Fibroblast of villous mesenchyme (primary cell): Measurements from ENCODE around the gene ARFIP2. TPM values are rescaled to one million over a fixed set of nuclear protein-coding genes. Genes with fewer than 3 reads are reported as not detected.

Source experiments
- DNase-seq: peaks from one replicate; pipeline ENCODE4 v3.0.0-alpha.2; 2010; ENCODE audit warnings: low read depth
- H3K4me3 ChIP-seq: 2 replicates; pipeline ENCODE4 v1.5.1; 2011; ENCODE audit warnings: low read depth, mild to moderate bottlenecking, low read length
- total RNA-seq: library from RNA; depleted of rRNA; stranded (reverse); fragments of >200 nt; gene quantifications from 2 replicates; pipeline ENCODE4 v1.2.3, GENCODE V29; 2012
- TF ChIP-seq, protein P1 (sequence below): IDR thresholded peaks from 2 replicates; pipeline ENCODE4 v1.5.1; 2012; ENCODE audit warnings: low read depth, mild to moderate bottlenecking, low read length; ENCODE audit not compliant: insufficient read depth

Gene ARFIP2
- total RNA-seq, 1 donor: 66.9 TPM

- no peak overlapping the region for H3K4me3 ChIP-seq
- TF ChIP-seq, protein P1, sequence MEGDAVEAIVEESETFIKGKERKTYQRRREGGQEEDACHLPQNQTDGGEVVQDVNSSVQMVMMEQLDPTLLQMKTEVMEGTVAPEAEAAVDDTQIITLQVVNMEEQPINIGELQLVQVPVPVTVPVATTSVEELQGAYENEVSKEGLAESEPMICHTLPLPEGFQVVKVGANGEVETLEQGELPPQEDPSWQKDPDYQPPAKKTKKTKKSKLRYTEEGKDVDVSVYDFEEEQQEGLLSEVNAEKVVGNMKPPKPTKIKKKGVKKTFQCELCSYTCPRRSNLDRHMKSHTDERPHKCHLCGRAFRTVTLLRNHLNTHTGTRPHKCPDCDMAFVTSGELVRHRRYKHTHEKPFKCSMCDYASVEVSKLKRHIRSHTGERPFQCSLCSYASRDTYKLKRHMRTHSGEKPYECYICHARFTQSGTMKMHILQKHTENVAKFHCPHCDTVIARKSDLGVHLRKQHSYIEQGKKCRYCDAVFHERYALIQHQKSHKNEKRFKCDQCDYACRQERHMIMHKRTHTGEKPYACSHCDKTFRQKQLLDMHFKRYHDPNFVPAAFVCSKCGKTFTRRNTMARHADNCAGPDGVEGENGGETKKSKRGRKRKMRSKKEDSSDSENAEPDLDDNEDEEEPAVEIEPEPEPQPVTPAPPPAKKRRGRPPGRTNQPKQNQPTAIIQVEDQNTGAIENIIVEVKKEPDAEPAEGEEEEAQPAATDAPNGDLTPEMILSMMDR: no peak
- no peak for DNase-seq
Observed at GRCh38 chr11:6437993-6438392, 43.1 kb downstream of the ARFIP2 start.

- H3K4me3 ChIP-seq: no peak overlapping the region
- TF ChIP-seq, protein P1: no peak
- DNase-seq: no peak
Observed at GRCh38 chr11:6437423-6437822, 43.7 kb downstream of the ARFIP2 start.

DNA sequence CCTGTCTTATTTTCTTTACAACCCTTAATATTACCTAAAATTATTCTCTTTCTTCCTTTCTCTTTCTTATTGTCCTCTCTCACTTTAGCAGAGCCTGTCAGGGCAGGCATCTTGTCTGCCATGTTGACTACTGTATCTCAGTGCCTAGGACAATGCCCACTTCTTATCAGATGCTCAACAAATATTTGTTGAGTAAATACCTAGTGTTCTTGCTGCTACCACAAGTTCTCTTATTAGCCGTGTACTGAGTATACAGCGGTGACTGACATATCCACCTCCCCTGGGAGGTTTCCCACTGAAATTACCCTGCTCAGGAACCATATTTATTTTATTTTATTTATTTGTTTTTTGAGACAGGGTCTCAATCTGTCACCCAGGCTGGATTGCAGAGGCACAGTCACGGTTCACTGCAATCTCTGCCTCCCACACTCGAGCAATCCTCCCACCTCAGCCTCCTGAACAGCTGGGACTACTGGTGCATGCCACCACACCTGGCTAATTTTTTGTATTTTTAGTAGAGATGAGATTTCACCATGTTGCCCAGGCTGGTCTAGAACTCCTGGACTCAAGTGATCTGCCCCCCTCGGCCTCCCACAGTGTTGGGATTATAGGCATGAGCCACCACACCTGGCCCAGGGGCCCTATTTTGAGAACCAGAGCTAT is 47.0 kb downstream of the ARFIP2 start:
- DNase-seq: no peak
- TF ChIP-seq, protein P1: no peak
- H3K4me3 ChIP-seq: no peak overlapping the region

DNA sequence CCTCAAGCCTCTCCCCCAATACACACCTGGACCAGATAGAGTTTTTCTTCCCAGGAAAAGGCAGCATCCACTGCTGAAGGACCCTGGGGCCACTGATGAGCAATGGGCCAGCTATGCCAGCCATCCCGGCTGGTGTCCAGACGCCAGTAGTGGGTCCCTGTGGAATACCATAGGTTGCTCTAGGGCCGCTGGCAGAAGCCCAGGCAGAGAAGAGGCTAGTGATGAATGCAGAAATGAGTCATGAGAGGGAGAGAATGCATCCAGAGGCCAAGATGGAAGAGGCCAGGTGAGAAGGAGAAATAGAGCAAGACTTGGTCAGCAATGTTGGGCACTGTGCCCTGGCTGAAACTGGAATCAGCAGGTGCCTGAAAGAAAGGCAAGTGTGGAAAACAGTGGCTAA is 49.3 kb downstream of the ARFIP2 start:
- no peak for DNase-seq
- no peak overlapping the region for H3K4me3 ChIP-seq
- TF ChIP-seq, protein P1: no peak

DNA sequence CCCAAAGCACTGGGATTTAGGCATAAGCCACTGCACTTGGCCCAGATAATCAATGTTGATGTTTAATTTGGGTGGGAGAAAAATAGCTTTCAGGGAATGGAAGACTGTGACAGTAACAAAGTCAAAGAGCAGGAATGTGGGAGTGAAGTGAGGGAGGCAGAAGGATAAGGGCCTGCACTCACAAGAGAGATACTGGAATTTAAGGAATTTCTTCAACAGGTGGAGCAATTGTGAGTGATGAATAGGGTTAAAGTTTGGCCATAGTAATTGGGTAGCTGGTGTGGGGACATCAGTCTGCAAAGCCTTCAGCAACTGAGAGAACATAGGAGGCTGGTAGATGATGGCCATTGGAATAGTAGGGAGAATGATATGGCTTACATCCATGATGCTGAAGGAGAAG is 53.6 kb downstream of the ARFIP2 start:
- DNase-seq: no peak
- TF ChIP-seq, protein P1: no peak
- H3K4me3 ChIP-seq: no peak overlapping the region

Other genes starting within 250 kb of the ARFIP2 start
- 13.5 and 15.1 TPM in 2 replicates for gene FHIP1B, start 246.7 kb downstream of the ARFIP2 start, total RNA-seq
- gene CNGA4, start 242.2 kb downstream of the ARFIP2 start, total RNA-seq: under 0.01 and 0.43 TPM in 2 replicates
- gene CCKBR, start 221.5 kb downstream of the ARFIP2 start, total RNA-seq: under 0.01 TPM in 1 of 2 replicates, not detected in the other
- 142 and 374 TPM in 2 replicates for gene CAVIN3, start 160.8 kb downstream of the ARFIP2 start, total RNA-seq
- 35.0 and 37.7 TPM in 2 replicates for gene SMPD1, start 90.9 kb downstream of the ARFIP2 start, total RNA-seq
- 35.4 and 42.2 TPM in 2 replicates for gene APBB1, start 62.2 kb downstream of the ARFIP2 start, total RNA-seq
- gene HPX, start 40.3 kb downstream of the ARFIP2 start, total RNA-seq: under 0.01 TPM in 1 of 2 replicates, not detected in the other
- gene TRIM3, start 7.4 kb downstream of the ARFIP2 start, total RNA-seq: 22.0 and 23.5 TPM in 2 replicates
- 44.1 and 49.7 TPM in 2 replicates for gene TIMM10B, start 170 bp upstream of the ARFIP2 start, total RNA-seq
- 6.1 and 7.3 TPM in 2 replicates for gene DNHD1, start 15.9 kb upstream of the ARFIP2 start, total RNA-seq
- gene RRP8, start 122.3 kb upstream of the ARFIP2 start, total RNA-seq: 8.7 and 13.4 TPM in 2 replicates
- gene ILK, start 122.4 kb upstream of the ARFIP2 start, total RNA-seq: 298 and 323 TPM in 2 replicates
- 28.0 and 28.9 TPM in 2 replicates for gene TAF10, start 130.9 kb upstream of the ARFIP2 start, total RNA-seq
- 98.4 and 110 TPM in 2 replicates for gene TPP1, start 138.1 kb upstream of the ARFIP2 start, total RNA-seq
- gene DCHS1, start 174.5 kb upstream of the ARFIP2 start, total RNA-seq: 33.7 and 63.8 TPM in 2 replicates
- 58.6 and 70.0 TPM in 2 replicates for gene MRPL17, start 202.0 kb upstream of the ARFIP2 start, total RNA-seq